ENCODE data around the gene FLNB.

Gene FLNB

GRCh38 chr3:58131101-58131825 is 123.0 kb downstream of the FLNB start:
- H3K27me3 Mint-ChIP-seq = no peaks in the 10 kb centered on the region
- peaks cover 0 to 1% of the 10 kb centered on the region in 2 donors for H3K4me1 Mint-ChIP-seq
- ATAC-seq (replicated peaks) = no peak

DNA sequence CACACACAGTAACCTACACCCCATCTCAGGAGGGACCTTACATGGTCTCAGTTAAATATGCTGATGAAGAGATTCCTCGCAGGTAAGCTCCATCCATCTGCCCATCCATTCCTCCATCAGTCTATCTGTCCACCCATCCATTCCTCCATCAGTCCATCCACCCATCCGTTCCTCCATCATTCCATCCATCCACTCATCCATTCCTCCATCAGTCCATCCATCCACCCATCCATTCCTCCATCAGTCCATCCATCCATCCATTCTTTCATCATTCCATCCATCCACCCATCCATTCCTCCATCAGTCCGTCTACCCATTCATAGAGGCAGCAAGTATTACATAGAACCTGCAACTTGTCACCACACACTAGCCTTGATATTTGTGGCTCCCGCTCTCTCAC is 124.6 kb downstream of the FLNB start:
- no peak overlapping the region for H3K27ac Mint-ChIP-seq

More at GRCh38 chr3:58131101-58131825, 123.0 kb downstream of the FLNB start:
- H3K36me3 Mint-ChIP-seq = peaks cover 16 to 66% of the 10 kb centered on the region in 2 donors
- no peak for DNase-seq
- H3K4me3 Mint-ChIP-seq = no peak overlapping the region
- H3K9me3 Mint-ChIP-seq = no peaks in the 10 kb centered on the region
- no peak overlapping the region for H3K27ac Mint-ChIP-seq

GRCh38 chr3:58134468-58134867 is 126.2 kb downstream of the FLNB start:
- DNase-seq = no peak

More for the DNA sequence above, 124.6 kb downstream of the FLNB start:
- H3K27me3 Mint-ChIP-seq = no peaks in the 10 kb centered on the region
- ATAC-seq (replicated peaks) = no peak
- no peak overlapping the region for H3K4me3 Mint-ChIP-seq
- H3K36me3 Mint-ChIP-seq = peaks cover 20 to 63% of the 10 kb centered on the region in 2 donors
- no peaks in the 10 kb centered on the region for H3K9me3 Mint-ChIP-seq
- peaks cover 0 to 1% of the 10 kb centered on the region in 2 donors for H3K4me1 Mint-ChIP-seq
- no peak for DNase-seq

DNA sequence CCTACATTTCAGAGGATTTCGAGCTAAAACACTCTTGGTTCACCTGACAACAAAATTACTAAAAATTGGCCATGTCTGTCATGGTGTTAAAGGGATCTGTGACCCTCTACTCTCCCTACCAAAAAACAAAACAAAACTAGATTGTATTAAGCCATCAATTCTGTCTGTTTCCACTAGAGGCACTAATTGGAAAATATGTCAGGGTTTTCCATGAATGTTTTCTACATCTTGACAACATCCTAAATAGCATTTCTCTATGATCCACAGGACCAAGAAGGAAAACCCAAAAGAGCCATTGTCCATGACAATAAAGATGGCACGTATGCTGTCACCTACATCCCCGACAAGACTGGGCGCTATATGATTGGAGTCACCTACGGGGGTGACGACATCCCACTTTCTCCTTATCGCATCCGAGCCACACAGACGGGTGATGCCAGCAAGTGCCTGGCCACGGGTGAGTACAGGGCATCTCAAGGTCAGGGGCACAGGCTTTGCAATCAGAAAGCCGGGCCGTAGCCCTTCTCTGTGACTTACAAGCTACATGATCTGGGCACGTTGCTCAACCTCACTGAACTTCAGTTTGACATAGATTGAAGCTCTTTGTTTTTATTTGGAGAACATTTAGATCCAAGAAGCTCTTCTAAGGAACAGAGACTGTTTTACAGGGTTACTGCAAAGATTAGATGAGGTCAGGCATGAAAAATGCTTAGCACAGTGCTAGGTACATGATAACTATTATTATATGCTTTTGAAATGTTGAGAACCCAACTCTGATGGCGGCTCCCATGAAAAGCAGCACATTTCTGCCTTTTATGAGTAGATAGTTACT is 127.7 kb downstream of the FLNB start:
- Mint-ChIP-seq H3K4me1 (peaks cover 0 to 1% of the 10 kb centered on the region in 2 donors), H3K36me3 (peaks cover 16 to 58% of the 10 kb centered on the region in 2 donors), H3K27me3 (no peaks in the 10 kb centered on the region), H3K4me3 (no peak overlapping the region), H3K9me3 (no peaks in the 10 kb centered on the region), H3K27ac (no peak overlapping the region)
- DNase-seq (no peak), ATAC-seq (replicated peaks) (no peak)

More at GRCh38 chr3:58134468-58134867, 126.2 kb downstream of the FLNB start:
- Mint-ChIP-seq H3K4me1 (peaks cover 0 to 1% of the 10 kb centered on the region in 2 donors), H3K27me3 (no peaks in the 10 kb centered on the region), H3K36me3 (peaks cover 19 to 57% of the 10 kb centered on the region in 2 donors), H3K9me3 (no peaks in the 10 kb centered on the region), H3K27ac (no peak overlapping the region), H3K4me3 (no peak overlapping the region)
- ATAC-seq (replicated peaks) = no peak

- Mint-ChIP-seq H3K27me3 (no peaks in the 10 kb centered on the region), H3K36me3 (peaks cover 20 to 57% of the 10 kb centered on the region in 2 donors)
- ATAC-seq (replicated peaks) = no peak
These were observed 129.1 kb downstream of the FLNB start for GRCh38 chr3:58137306-58137705.

GRCh38 chr3:58141766-58142345 is 133.6 kb downstream of the FLNB start:
- Mint-ChIP-seq H3K4me3 (no peak overlapping the region), H3K4me1 (no peaks in the 10 kb centered on the region), H3K27ac (no peak overlapping the region), H3K9me3 (no peaks in the 10 kb centered on the region), H3K27me3 (no peaks in the 10 kb centered on the region), H3K36me3 (peaks cover 20 to 47% of the 10 kb centered on the region in 2 donors)
- DNase-seq (no peak), ATAC-seq (replicated peaks) (no peak)

More at GRCh38 chr3:58137306-58137705, 129.1 kb downstream of the FLNB start:
- no peaks in the 10 kb centered on the region for H3K9me3 Mint-ChIP-seq
- H3K4me1 Mint-ChIP-seq = peaks cover 0 to 1% of the 10 kb centered on the region in 2 donors
- no peak overlapping the region for H3K27ac Mint-ChIP-seq
- DNase-seq = no peak
- H3K4me3 Mint-ChIP-seq = no peak overlapping the region

DNA sequence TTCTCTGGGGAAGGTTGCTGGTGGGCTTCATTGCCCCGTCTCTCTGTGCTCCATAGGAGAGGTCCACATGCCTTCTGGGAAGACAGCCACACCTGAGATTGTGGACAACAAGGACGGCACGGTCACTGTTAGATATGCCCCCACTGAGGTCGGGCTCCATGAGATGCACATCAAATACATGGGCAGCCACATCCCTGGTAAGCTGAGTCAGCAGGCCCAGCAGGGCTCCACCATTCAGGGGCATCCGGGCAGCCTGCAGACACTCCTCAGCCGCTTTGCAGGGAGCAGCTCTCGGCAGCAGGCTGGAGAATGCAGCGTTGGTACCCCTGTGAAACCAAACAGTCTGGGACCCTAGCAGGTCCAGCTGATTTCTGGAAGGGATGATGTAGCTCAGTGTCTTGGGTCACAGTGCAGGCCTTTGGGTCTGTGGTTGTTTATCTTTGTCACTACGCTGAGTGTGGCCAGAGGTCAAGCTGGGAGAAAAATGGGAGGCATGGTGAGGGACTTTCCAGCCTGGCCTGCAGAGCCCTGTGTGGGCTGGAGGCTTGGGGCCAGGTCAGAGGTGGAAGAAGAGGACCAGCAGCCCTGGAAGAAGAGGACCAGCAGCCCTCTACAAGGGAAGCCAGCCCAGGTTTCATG is 135.3 kb downstream of the FLNB start:
- ATAC-seq (replicated peaks) (no peak), DNase-seq (no peak)
- peaks cover 17 to 41% of the 10 kb centered on the region in 2 donors for H3K36me3 Mint-ChIP-seq

DNA sequence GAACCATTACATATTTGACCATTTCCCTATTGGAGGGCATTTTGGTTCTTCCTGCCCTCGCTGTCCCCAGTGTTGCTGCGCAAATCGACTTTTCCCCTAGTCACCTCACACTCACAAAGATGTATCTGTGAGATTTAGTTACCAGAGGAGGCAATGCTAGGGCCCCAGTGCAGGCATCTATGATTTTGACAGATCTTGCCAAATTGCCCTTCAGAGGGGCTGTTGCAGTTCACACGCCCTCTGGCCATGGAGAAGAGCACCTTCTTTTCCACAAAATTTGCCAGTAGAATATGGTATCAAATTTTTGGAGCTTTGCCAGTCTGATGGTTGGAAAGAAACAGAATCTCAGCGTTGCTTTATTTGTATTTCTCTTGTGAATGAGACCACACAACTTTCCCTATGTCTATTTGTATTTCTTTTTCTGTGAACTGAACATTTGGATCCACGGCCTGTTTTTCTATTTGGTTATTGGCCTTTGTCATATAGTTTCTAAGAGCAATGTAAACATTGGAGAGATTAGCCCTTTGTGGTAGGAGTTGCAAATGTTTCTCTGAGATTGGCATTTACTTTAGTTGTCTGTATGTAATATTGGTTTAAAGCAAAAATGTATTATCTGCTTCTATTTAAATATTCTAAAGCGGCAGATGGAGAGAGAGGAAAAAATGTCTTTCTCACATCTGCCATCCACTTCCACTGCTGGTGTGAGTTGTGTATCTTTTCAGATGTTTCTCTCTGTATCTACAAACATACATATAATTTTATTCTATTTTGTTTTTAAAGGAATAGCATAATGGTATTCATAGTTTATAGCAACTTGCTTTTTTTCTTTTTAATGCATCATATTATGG is 136.5 kb downstream of the FLNB start:
- Mint-ChIP-seq H3K4me3 (no peak overlapping the region), H3K36me3 (peaks cover 28 to 47% of the 10 kb centered on the region in 2 donors), H3K4me1 (no peaks in the 10 kb centered on the region), H3K27me3 (no peaks in the 10 kb centered on the region), H3K27ac (no peak overlapping the region), H3K9me3 (no peaks in the 10 kb centered on the region)
- ATAC-seq (replicated peaks) (no peak), DNase-seq (no peak)

More for the DNA sequence above, 135.3 kb downstream of the FLNB start:
- Mint-ChIP-seq H3K4me1 (no peaks in the 10 kb centered on the region), H3K4me3 (no peak overlapping the region), H3K9me3 (no peaks in the 10 kb centered on the region), H3K27ac (peak overlapping the region; percentile 3), H3K27me3 (no peaks in the 10 kb centered on the region)

DNA sequence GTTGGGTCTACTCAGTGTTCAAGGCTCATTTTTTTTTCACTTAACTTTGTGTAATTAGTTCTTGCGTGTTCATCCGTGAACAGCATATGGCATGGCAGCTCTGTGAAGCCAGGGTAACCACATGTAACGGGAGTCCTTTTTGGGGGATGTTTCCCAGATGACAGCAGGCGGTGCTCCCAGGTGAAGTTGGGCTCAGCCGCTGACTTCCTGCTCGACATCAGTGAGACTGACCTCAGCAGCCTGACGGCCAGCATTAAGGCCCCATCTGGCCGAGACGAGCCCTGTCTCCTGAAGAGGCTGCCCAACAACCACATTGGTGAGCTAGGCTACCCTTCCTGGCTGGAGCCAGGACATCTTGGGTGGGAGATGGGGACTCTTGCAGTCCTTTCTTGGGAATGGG is 139.8 kb downstream of the FLNB start:
- DNase-seq (no peak), ATAC-seq (replicated peaks) (no peak)
- Mint-ChIP-seq H3K36me3 (peaks cover 28 to 38% of the 10 kb centered on the region in 2 donors), H3K9me3 (no peaks in the 10 kb centered on the region), H3K27me3 (no peaks in the 10 kb centered on the region), H3K4me3 (no peak overlapping the region), H3K27ac (no peak overlapping the region), H3K4me1 (no peaks in the 10 kb centered on the region)

DNA sequence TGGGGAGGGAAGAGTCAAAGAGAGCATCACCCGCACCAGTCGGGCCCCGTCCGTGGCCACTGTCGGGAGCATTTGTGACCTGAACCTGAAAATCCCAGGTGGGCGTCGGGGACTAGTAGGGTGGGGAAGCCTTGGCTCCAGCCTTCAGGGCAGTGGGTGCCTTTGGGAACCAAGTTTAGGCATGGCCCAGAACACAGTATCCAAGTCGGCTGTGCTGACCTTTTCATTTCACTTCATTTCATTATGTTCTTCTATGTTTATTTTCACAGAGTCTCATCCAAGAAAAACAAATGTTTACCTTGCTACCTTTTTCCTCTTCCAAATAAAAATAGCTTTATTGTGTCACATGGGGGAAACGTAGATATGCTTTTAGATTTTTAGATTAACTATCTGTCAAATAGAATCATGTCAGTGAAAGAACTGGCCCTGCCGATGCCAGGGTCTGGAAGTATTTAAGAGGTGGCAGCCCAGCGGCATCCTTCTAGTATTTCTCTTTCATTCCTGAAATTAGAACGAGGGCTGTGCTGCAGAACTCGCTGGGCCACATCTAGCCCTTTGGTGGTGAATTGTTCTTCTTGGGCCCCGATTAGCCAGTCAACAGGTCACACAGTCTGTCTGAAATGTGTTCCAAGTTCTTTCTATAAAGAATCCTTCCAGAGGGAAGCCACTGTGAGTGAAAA is 142.0 kb downstream of the FLNB start:
- Mint-ChIP-seq H3K27me3 (no peaks in the 10 kb centered on the region), H3K27ac (no peak overlapping the region), H3K4me1 (no peaks in the 10 kb centered on the region), H3K9me3 (no peaks in the 10 kb centered on the region), H3K4me3 (no peak overlapping the region), H3K36me3 (peaks cover 21 to 41% of the 10 kb centered on the region in 2 donors)
- DNase-seq = no peak
- ATAC-seq (replicated peaks) = no peak

- no peak for ATAC-seq (replicated peaks)
- no peaks in the 10 kb centered on the region for H3K9me3 Mint-ChIP-seq
- no peaks in the 10 kb centered on the region for H3K27me3 Mint-ChIP-seq
- H3K27ac Mint-ChIP-seq = no peak overlapping the region
- H3K4me1 Mint-ChIP-seq = no peaks in the 10 kb centered on the region
- peaks cover 21 to 41% of the 10 kb centered on the region in 2 donors for H3K36me3 Mint-ChIP-seq
- no peak overlapping the region for H3K4me3 Mint-ChIP-seq
- DNase-seq = no peak
These were observed 142.6 kb downstream of the FLNB start for GRCh38 chr3:58150810-58151199.

- H3K27me3 Mint-ChIP-seq = no peaks in the 10 kb centered on the region
- no peak overlapping the region for H3K27ac Mint-ChIP-seq
- no peak overlapping the region for H3K4me3 Mint-ChIP-seq
- DNase-seq = no peak
- H3K9me3 Mint-ChIP-seq = no peaks in the 10 kb centered on the region
- peaks cover 21 to 35% of the 10 kb centered on the region in 2 donors for H3K36me3 Mint-ChIP-seq
- no peak for ATAC-seq (replicated peaks)
- H3K4me1 Mint-ChIP-seq = no peaks in the 10 kb centered on the region
These were observed 143.4 kb downstream of the FLNB start for GRCh38 chr3:58151637-58152036.
